Loucy (cell line): ENCODE measurements around the gene CUEDC1.

Experiments
- EZH2phosphoT487 ChIP-seq: fragments of 200-600 bp; IDR thresholded peaks from 2 replicates; pipeline ENCODE4 v1.6.1; 2018; ENCODE audit warnings: antibody characterized with exemption, mild to moderate bottlenecking, moderate library complexity, borderline replicate concordance
- TF ChIP-seq, protein P1 (sequence below): fragments of 200-600 bp; sonication (generic); conservative IDR thresholded peaks from 2 replicates; pipeline ENCODE4 v1.5.1; 2014; ENCODE audit warnings: mild to moderate bottlenecking, antibody characterized with exemption, low read length

DNA sequence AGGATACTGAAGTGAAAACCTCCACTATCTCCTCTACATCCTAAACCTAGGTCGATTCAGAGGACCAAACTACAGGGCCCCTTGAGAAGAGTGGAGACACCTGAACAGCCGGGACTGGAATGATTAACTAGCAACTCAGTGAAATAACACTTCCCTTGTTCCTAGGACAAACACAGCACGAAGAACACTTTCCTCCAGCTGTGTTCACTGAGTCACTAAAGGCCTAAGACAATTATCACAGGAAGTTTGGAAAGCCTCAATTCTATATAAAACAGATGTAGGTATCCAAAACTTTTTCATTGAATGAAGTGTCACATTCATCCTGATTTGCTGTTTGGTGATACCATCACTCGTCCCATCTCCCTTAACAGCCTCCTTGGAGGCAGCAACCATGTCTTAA, 15.5 kb upstream of the CUEDC1 start:
- TF ChIP-seq, protein P1, sequence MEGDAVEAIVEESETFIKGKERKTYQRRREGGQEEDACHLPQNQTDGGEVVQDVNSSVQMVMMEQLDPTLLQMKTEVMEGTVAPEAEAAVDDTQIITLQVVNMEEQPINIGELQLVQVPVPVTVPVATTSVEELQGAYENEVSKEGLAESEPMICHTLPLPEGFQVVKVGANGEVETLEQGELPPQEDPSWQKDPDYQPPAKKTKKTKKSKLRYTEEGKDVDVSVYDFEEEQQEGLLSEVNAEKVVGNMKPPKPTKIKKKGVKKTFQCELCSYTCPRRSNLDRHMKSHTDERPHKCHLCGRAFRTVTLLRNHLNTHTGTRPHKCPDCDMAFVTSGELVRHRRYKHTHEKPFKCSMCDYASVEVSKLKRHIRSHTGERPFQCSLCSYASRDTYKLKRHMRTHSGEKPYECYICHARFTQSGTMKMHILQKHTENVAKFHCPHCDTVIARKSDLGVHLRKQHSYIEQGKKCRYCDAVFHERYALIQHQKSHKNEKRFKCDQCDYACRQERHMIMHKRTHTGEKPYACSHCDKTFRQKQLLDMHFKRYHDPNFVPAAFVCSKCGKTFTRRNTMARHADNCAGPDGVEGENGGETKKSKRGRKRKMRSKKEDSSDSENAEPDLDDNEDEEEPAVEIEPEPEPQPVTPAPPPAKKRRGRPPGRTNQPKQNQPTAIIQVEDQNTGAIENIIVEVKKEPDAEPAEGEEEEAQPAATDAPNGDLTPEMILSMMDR: no peak
- TF ChIP-seq EZH2phosphoT487: no peak
